H9 (cell line): Measurements from ENCODE around the gene FAM241A. TPM values are rescaled to one million over a fixed set of nuclear protein-coding genes. Genes with fewer than 3 reads are reported as not detected.

ENCODE experiments used
- DNase-seq: peaks from one replicate; pipeline ENCODE4 v3.0.0-alpha.2; 2017
- H2AFZ ChIP-seq: one replicate; pipeline ENCODE4 v1.6.1; 2013; ENCODE audit warnings: mild to moderate bottlenecking, low read length, control low read depth, moderate library complexity
- H2AK5ac ChIP-seq: 2 replicates; pipeline ENCODE4 v1.6.1; 2013; ENCODE audit warnings: low read length, control low read depth, mixed read lengths; ENCODE audit not compliant: insufficient read length
- H2BK120ac ChIP-seq: one replicate; pipeline ENCODE4 v1.6.1; 2013; ENCODE audit warnings: low read depth, mild to moderate bottlenecking, low read length, control low read depth, inconsistent platforms; ENCODE audit not compliant: poor library complexity, severe bottlenecking
- H2BK12ac ChIP-seq: 2 replicates; pipeline ENCODE4 v1.6.1; 2013; ENCODE audit warnings: low read length, control low read depth, mixed read lengths, low read depth; ENCODE audit not compliant: insufficient read length
- H2BK15ac ChIP-seq: 2 replicates; pipeline ENCODE4 v1.6.1; 2013; ENCODE audit warnings: low read depth, low read length, control low read depth
- H2BK20ac ChIP-seq: one replicate; pipeline ENCODE4 v1.6.1; 2013; ENCODE audit warnings: low read depth, mild to moderate bottlenecking, low read length, control low read depth, inconsistent platforms; ENCODE audit not compliant: poor library complexity, severe bottlenecking
- H2BK5ac ChIP-seq: 2 replicates; pipeline ENCODE4 v1.6.1; 2013; ENCODE audit warnings: low read length, control low read depth, mixed read lengths; ENCODE audit not compliant: insufficient read length
- H3K14ac ChIP-seq: 2 replicates; pipeline ENCODE4 v1.6.1; 2013; ENCODE audit warnings: low read length, control low read depth; ENCODE audit not compliant: insufficient read depth
- H3K18ac ChIP-seq: 2 replicates; pipeline ENCODE4 v1.6.1; 2013; ENCODE audit warnings: low read depth, mild to moderate bottlenecking, mixed read lengths, low read length, control low read depth; ENCODE audit not compliant: insufficient read length
- H3K23ac ChIP-seq: 2 replicates; pipeline ENCODE4 v1.6.1; 2013; ENCODE audit warnings: low read length, control low read depth, mixed read lengths, low read depth; ENCODE audit not compliant: insufficient read length
- H3K23me2 ChIP-seq: 2 replicates; pipeline ENCODE4 v1.6.1; 2013; ENCODE audit warnings: low read depth, mild to moderate bottlenecking, mixed read lengths, low read length, control low read depth; ENCODE audit not compliant: insufficient read length, poor library complexity, severe bottlenecking
- H3K27ac ChIP-seq: 2 replicates; pipeline ENCODE4 v1.5.1; 2013; ENCODE audit warnings: low read length, control low read depth, mixed read lengths, low read depth; ENCODE audit not compliant: insufficient read length
- H3K27me3 ChIP-seq: 2 replicates; pipeline ENCODE4 v1.6.1; 2013; ENCODE audit warnings: low read length, control low read depth, inconsistent platforms; ENCODE audit not compliant: insufficient read depth
- H3K4ac ChIP-seq: 2 replicates; pipeline ENCODE4 v1.6.1; 2013; ENCODE audit warnings: low read depth, mild to moderate bottlenecking, control low read depth, inconsistent platforms, low read length, moderate library complexity
- H3K4me1 ChIP-seq: 2 replicates; pipeline ENCODE4 v1.6.1; 2013; ENCODE audit warnings: low read length, control low read depth, inconsistent platforms; ENCODE audit not compliant: insufficient read depth
- H3K4me2 ChIP-seq: 2 replicates; pipeline ENCODE4 v1.6.1; 2013; ENCODE audit warnings: low read length, control low read depth, mixed read lengths; ENCODE audit not compliant: insufficient read length, insufficient read depth
- H3K56ac ChIP-seq: 2 replicates; pipeline ENCODE4 v1.6.1; 2013; ENCODE audit warnings: low read depth, mild to moderate bottlenecking, mixed read lengths, low read length, control low read depth; ENCODE audit not compliant: insufficient read length
- H3K79me1 ChIP-seq: 2 replicates; pipeline ENCODE4 v1.6.1; 2013; ENCODE audit warnings: low read depth, mild to moderate bottlenecking, moderate library complexity, low read length, control low read depth, inconsistent platforms; ENCODE audit not compliant: insufficient read depth, poor library complexity, severe bottlenecking
- H3K79me2 ChIP-seq: 2 replicates; pipeline ENCODE4 v1.6.1; 2013; ENCODE audit warnings: low read length, control low read depth, inconsistent platforms; ENCODE audit not compliant: insufficient read depth
- H3K9ac ChIP-seq: 2 replicates; pipeline ENCODE4 v1.6.1; 2013; ENCODE audit warnings: low read length, control low read depth, mixed read lengths; ENCODE audit not compliant: insufficient read length; ENCODE audit errors: extremely low read depth
- H3K9me3 ChIP-seq: one replicate; pipeline ENCODE4 v1.6.1; 2013; ENCODE audit warnings: low read depth, low read length, inconsistent platforms; ENCODE audit not compliant: control insufficient read depth
- H3T11ph ChIP-seq: one replicate; pipeline ENCODE4 v1.6.1; 2013; ENCODE audit warnings: mild to moderate bottlenecking, low read length, control low read depth, inconsistent platforms
- H4K20me1 ChIP-seq: one replicate; pipeline ENCODE4 v1.6.1; 2013; ENCODE audit not compliant: control insufficient read depth, insufficient read length, insufficient read depth
- H4K5ac ChIP-seq: 2 replicates; pipeline ENCODE4 v1.6.1; 2013; ENCODE audit warnings: low read depth, mild to moderate bottlenecking, mixed read lengths, low read length, control low read depth; ENCODE audit not compliant: insufficient read length
- H4K8ac ChIP-seq: replicated peaks from 2 replicates; pipeline ENCODE4 v1.6.1; 2013; ENCODE audit warnings: low read length, control low read depth, mixed read lengths, low read depth; ENCODE audit not compliant: insufficient read length
- H4K91ac ChIP-seq: 2 replicates; pipeline ENCODE4 v1.6.1; 2013; ENCODE audit warnings: low read depth, mild to moderate bottlenecking, moderate library complexity, mixed read lengths, low read length, control low read depth; ENCODE audit not compliant: insufficient read length
- H3K27ac Mint-ChIP-seq, 3 experiments: 2 replicates in 2 of 3; 3 replicates in 1 of 3; pipeline ENCODE4 v1.8.0; 2020 to 2021; ENCODE audit warnings: mixed read lengths in 3 of 3, mild to moderate bottlenecking in 1 of 3, moderate library complexity in 1 of 3
- H3K27me3 Mint-ChIP-seq: 2 replicates; pipeline ENCODE4 v1.8.0; 2021; ENCODE audit warnings: low read depth, mild to moderate bottlenecking, moderate library complexity, mixed read lengths
- H3K36me3 Mint-ChIP-seq, 3 experiments: 2 replicates in 2 of 3; 3 replicates in 1 of 3; pipeline ENCODE4 v1.8.0; 2020 to 2021; ENCODE audit warnings: low read depth in 3 of 3, mixed read lengths in 3 of 3; ENCODE audit not compliant: insufficient read depth in 1 of 3
- H3K4me1 Mint-ChIP-seq, 2 experiments: 2 replicates each; pipeline ENCODE4 v1.8.0; 2020; ENCODE audit warnings: mixed read lengths in 2 of 2
- H3K4me3 Mint-ChIP-seq, 2 experiments: 2 replicates in 1 of 2; 3 replicates in 1 of 2; pipeline ENCODE4 v1.8.0; 2020 to 2021; ENCODE audit warnings: mild to moderate bottlenecking in 2 of 2, mixed read lengths in 2 of 2, moderate library complexity in 1 of 2
- H3K9me3 Mint-ChIP-seq, 2 experiments: 2 replicates in 1 of 2; 3 replicates in 1 of 2; pipeline ENCODE4 v1.8.0; 2020; ENCODE audit warnings: mild to moderate bottlenecking in 2 of 2, mixed read lengths in 2 of 2, moderate library complexity in 1 of 2
- WGBS: extraction: QIAGEN DNeasy Blood & Tissue Kit; methylation state at CpG from one replicate; pipeline ENCODE4 v1.1.7; 2013; ENCODE audit warnings: missing lambda C conversion rate, low lambda C conversion rate, mixed read lengths; ENCODE audit not compliant: insufficient read length; ENCODE audit errors: extremely low coverage; 5-methylcytosine and 5-hydroxymethylcytosine counted together
- total RNA-seq: library from RNA; stranded (reverse); gene quantifications from 2 replicates; pipeline ENCODE4 v1.2.1, GENCODE V29; 2021
- TF ChIP-seq, protein P1 (sequence below): fragments of 200-600 bp; sonication (generic); conservative IDR thresholded peaks from 3 replicates; pipeline ENCODE4 v1.8.0; 2021; ENCODE audit warnings: antibody characterized with exemption, mild to moderate bottlenecking

The FAM241A gene
- total RNA-seq, 1 experiment from 2014 or later: 0.13 TPM

DNA sequence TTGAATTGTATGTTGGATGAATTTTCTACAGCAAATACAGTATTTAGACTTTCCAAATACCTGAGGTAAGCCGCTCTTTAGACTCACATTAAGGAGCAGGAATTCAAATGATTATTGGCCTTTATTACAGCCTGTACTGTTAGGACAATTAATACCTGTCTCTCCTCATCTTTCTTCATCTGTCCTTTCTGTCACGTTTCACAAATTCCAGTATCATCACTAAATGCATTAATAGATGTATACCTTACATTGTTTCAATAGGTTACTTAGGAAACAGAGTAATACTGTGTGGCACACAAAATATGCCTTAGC lies 1.2 kb downstream of the FAM241A start:
- H4K8ac ChIP-seq: no peak overlapping the region
- H3K9ac ChIP-seq: no peak overlapping the region
- peaks cover 4% of the 10 kb centered on the region for H3K23me2 ChIP-seq
- H4K20me1 ChIP-seq: no peaks in the 10 kb centered on the region
- H3K27ac ChIP-seq: no peak overlapping the region
- H2BK20ac ChIP-seq: no peak overlapping the region
- no peaks in the 10 kb centered on the region for H3K79me1 ChIP-seq
- Mint-ChIP-seq H3K4me1 (peaks cover 5 to 14% of the 10 kb centered on the region in 2 experiments; a peak in 3 of 4 replicates), H3K36me3 (no peaks in the 10 kb centered on the region), H3K9me3 (no peaks in the 10 kb centered on the region), H3K27me3 (peaks cover 31% of the 10 kb centered on the region), H3K27ac (no peak overlapping the region), H3K4me3 (peak overlapping the region; percentile 82 to 91)
- no peak for DNase-seq
- no peak overlapping the region for H2AFZ ChIP-seq
- H2BK120ac ChIP-seq: no peak overlapping the region
- H3K18ac ChIP-seq: no peak overlapping the region
- no peaks in the 10 kb centered on the region for H3K4me1 ChIP-seq
- H4K91ac ChIP-seq: no peak overlapping the region
- H3K56ac ChIP-seq: no peak overlapping the region
- H2BK15ac ChIP-seq: no peak overlapping the region
- no peak overlapping the region for H3T11ph ChIP-seq
- H3K79me2 ChIP-seq: no peaks in the 10 kb centered on the region
- no peak overlapping the region for H3K4ac ChIP-seq
- H3K27me3 ChIP-seq: peaks cover 4% of the 10 kb centered on the region; the same call in 1 of the 2 replicates
- H2BK5ac ChIP-seq: no peak overlapping the region
- TF ChIP-seq, protein P1, sequence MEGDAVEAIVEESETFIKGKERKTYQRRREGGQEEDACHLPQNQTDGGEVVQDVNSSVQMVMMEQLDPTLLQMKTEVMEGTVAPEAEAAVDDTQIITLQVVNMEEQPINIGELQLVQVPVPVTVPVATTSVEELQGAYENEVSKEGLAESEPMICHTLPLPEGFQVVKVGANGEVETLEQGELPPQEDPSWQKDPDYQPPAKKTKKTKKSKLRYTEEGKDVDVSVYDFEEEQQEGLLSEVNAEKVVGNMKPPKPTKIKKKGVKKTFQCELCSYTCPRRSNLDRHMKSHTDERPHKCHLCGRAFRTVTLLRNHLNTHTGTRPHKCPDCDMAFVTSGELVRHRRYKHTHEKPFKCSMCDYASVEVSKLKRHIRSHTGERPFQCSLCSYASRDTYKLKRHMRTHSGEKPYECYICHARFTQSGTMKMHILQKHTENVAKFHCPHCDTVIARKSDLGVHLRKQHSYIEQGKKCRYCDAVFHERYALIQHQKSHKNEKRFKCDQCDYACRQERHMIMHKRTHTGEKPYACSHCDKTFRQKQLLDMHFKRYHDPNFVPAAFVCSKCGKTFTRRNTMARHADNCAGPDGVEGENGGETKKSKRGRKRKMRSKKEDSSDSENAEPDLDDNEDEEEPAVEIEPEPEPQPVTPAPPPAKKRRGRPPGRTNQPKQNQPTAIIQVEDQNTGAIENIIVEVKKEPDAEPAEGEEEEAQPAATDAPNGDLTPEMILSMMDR: no peak
- H3K9me3 ChIP-seq: no peaks in the 10 kb centered on the region
- H3K4me2 ChIP-seq: peak overlapping the region; percentile 81
- no peak overlapping the region for H3K14ac ChIP-seq
- no CpG with 5 or more reads among the region's 2 CpGs for WGBS
- no peak overlapping the region for H2BK12ac ChIP-seq
- no peak overlapping the region for H2AK5ac ChIP-seq
- no peak overlapping the region for H4K5ac ChIP-seq
- no peak overlapping the region for H3K23ac ChIP-seq
